ENCODE measurements around the gene IL17RE.

GRCh38 chr3:9866639-9867038 lies 36.0 kb upstream of the IL17RE start:
- TF ChIP-seq CTCF (IDR thresholded peaks at IDR 0.05): no peak
- no peak for TF ChIP-seq POLR2A (IDR thresholded peaks at IDR 0.05)
